Lower leg skin (tissue), 4 donors: ENCODE data around the gene OTULINL. TPM values are rescaled to one million over a fixed set of nuclear protein-coding genes. Genes with fewer than 3 reads are reported as not detected.

Experiments
- DNase-seq, 2 donors: peaks; one replicate each; pipeline ENCODE4 v3.0.0-alpha.2; 2019; ENCODE audit warnings: low spot score in 2 of 2
- H3K4me3 ChIP-seq: fragments of 200-600 bp; sonication (generic); 2 replicates; pipeline ENCODE4 v1.5.1; 2017; ENCODE audit warnings: mild to moderate bottlenecking, low read depth; ENCODE audit not compliant: poor library complexity, severe bottlenecking
- CTCF ChIP-seq, 3 donors: fragments of 450-650 bp; IDR thresholded peaks; one replicate each; pipeline ENCODE4 v1.5.1; 2016; ENCODE audit warnings: antibody characterized with exemption in 3 of 3, mild to moderate bottlenecking in 3 of 3, moderate library complexity in 2 of 3
- POLR2A ChIP-seq, 2 donors: fragments of 450-650 bp; IDR thresholded peaks; one replicate each; pipeline ENCODE4 v1.6.1; 2016 to 2017; ENCODE audit warnings: antibody characterized with exemption in 2 of 2, mild to moderate bottlenecking in 1 of 2, moderate library complexity in 1 of 2
- WGBS, 2 donors: methylation state at CpG; one replicate each; pipeline ENCODE4 v1.1.5; 2018; 5-methylcytosine and 5-hydroxymethylcytosine counted together
- intact Hi-C: fragments of 100-400 bp; cut with DNase I; formaldehyde crosslinking; loops from one replicate; pipeline ENCODE4 v1.15.0; 2023; ENCODE audit warnings: low total_unique reads
- total RNA-seq, 4 donors: library from RNA; depleted of rRNA; stranded (reverse); fragments of >200 nt; gene quantifications; one replicate each; pipeline ENCODE4 v1.1.0, GENCODE V29; 2016

Gene OTULINL
- total RNA-seq, 4 donors from 2014 or later: 1.6 to 10.9 (median 2.1) TPM

DNA sequence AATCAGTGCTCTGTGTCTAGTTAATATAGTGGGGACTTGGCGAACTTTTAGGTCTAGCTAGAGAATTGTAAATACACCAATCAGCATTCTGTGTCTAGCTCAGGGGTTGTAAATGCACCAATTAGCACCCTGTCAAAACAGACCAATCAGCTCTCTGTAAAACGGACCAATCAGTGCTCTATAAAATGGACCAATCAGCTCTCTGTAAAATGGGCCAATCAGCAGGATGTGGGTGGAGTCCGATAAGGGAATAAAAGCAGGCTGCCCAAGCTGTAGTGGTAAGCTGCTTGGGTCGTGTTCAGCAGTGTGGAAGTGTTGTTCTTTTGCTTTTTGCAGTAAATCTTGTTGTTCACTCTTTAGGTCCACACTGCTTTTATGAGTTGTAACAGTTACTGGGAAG, 3.6 kb upstream of the OTULINL start:
- TF ChIP-seq CTCF (IDR thresholded peaks at IDR 0.05) (no peak), POLR2A (IDR thresholded peaks at IDR 0.05) (no peak)
- DNase-seq: no peak
- intact Hi-C loops: no loop called here
- WGBS, 2 donors: 90 to 92% methylated on average over 4 of the region's 4 CpGs
- H3K4me3 ChIP-seq: no peak overlapping the region

DNA sequence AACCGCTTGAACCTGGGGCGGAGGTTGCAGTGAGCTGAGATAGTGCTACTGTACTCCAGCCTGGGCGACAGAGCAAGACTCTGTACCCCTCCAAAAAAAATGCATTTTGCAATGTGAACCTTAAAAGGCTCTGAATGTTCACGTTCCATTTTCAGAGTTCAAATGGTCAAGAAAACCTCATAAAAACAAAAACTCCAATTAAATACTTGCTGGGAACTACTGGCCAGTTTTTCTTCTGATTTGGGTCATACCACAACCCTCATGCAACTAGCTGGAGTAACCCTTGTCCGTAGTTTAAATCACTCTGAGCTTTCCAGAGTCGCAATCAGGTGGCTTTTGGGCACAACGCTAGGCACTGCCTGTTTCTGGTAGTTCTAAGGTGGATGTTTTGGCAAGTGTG, 2.3 kb upstream of the OTULINL start:
- TF ChIP-seq CTCF (IDR thresholded peaks at IDR 0.05) (no peak), POLR2A (IDR thresholded peaks at IDR 0.05) (no peak)
- intact Hi-C loops: no loop called here
- no peak for DNase-seq
- H3K4me3 ChIP-seq: no peak overlapping the region
- WGBS, 2 donors: 79 to 86% methylated on average over 7 of the region's 7 CpGs

GRCh38 chr5:14579731-14580397, 1.7 kb upstream of the OTULINL start:
- intact Hi-C loops: no loop called here
- no peak for DNase-seq
- WGBS, 2 donors: 76 to 79% methylated on average over 4 of the region's 4 CpGs
- no peak overlapping the region for H3K4me3 ChIP-seq
- TF ChIP-seq POLR2A (IDR thresholded peaks at IDR 0.05): no peak
- no peak for TF ChIP-seq CTCF (IDR thresholded peaks at IDR 0.05)

DNA sequence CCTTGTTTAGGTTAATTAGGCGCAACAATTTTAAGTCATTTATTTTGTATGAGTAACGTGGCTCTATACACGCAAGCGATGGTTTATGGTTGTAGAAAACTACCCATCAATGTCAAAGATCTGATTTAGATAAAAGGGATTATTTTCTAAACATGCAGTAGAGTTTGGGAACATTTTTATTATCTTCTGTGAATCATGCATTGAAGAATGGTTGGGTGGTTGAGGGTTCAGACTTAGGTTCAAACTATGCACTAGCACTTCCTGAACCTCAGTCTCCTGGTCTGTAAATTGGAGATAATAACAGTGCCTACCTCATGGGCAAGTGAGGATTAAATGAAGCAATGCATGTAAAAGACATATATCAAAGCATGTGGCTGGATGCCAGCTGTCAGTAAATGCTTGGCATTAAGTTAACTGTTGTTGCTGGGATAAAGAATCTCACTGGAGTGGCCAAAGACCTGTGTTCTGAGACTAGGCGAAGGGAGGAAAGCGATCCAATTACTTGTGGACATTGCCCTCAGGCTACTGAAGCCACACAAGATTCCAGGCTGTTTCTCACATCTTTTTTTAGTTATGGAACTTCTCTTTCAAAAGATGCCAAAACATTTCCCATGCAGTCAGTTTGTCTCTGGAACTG, 1.1 kb upstream of the OTULINL start:
- TF ChIP-seq POLR2A (IDR thresholded peaks at IDR 0.05): no peak
- no peak for TF ChIP-seq CTCF (IDR thresholded peaks at IDR 0.05)
- no peak overlapping the region for H3K4me3 ChIP-seq
- DNase-seq: no peak
- WGBS, 2 donors: 56 to 58% methylated on average over 6 of the region's 6 CpGs
- intact Hi-C loops: no loop called here

GRCh38 chr5:14581891-14582796, 552 bp downstream of the OTULINL start:
- intact Hi-C loops: no loop called here
- no peak for TF ChIP-seq POLR2A (IDR thresholded peaks at IDR 0.05)
- TF ChIP-seq CTCF (IDR thresholded peaks at IDR 0.05): no peak
- 3 to 5% methylated on average over 43 to 64 of the region's 86 CpGs for WGBS, 2 donors
- peak; percentile 44 to 92 for DNase-seq
- peak overlapping the region; percentile 77 for H3K4me3 ChIP-seq
